Liver (tissue), 3 donors: ENCODE measurements around the gene GNB5.

Experiments
- FOXA2 ChIP-seq: IDR thresholded peaks from 2 replicates; pipeline ENCODE4 v1.6.1; 2016; ENCODE audit warnings: antibody characterized with exemption
- GABPA ChIP-seq, 2 donors: IDR thresholded peaks in 1 of 2; conservative IDR thresholded peaks in 1 of 2; 2 replicates each; pipeline ENCODE4 v1.6.1; 2016; ENCODE audit warnings: antibody characterized with exemption in 2 of 2, mild to moderate bottlenecking in 1 of 2, moderate library complexity in 1 of 2
- HNF4A ChIP-seq, 2 donors: conservative IDR thresholded peaks; 2 replicates each; pipeline ENCODE4 v1.6.1; 2016; ENCODE audit warnings: antibody characterized with exemption in 2 of 2, mild to moderate bottlenecking in 2 of 2
- JUND ChIP-seq, 2 donors: IDR thresholded peaks; 2 replicates each; pipeline ENCODE4 v1.6.1; 2016; ENCODE audit warnings: antibody characterized with exemption in 2 of 2
- RAD21 ChIP-seq, 2 donors: IDR thresholded peaks; 2 replicates each; pipeline ENCODE4 v1.6.1; 2016; ENCODE audit warnings: antibody characterized with exemption in 2 of 2, mild to moderate bottlenecking in 2 of 2
- RXRA ChIP-seq, 2 donors: IDR thresholded peaks; 2 replicates each; pipeline ENCODE4 v1.6.1; 2017 to 2018; ENCODE audit warnings: antibody characterized with exemption in 2 of 2, mild to moderate bottlenecking in 1 of 2
- SP1 ChIP-seq: IDR thresholded peaks from 2 replicates; pipeline ENCODE4 v1.6.1; 2018; ENCODE audit warnings: antibody characterized with exemption, mild to moderate bottlenecking
- TAF1 ChIP-seq: conservative IDR thresholded peaks from 2 replicates; pipeline ENCODE4 v1.6.1; 2016; ENCODE audit warnings: antibody characterized with exemption, mild to moderate bottlenecking
- YY1 ChIP-seq: IDR thresholded peaks from 2 replicates; pipeline ENCODE4 v1.6.1; 2016; ENCODE audit warnings: antibody characterized with exemption, mild to moderate bottlenecking
- TF ChIP-seq, protein P1 (sequence below): fragments of 150-350 bp; IDR thresholded peaks from 2 replicates; pipeline ENCODE4 v1.5.1; 2017; ENCODE audit warnings: improper control_type of control experiment, low read depth, low read length; ENCODE audit not compliant: missing input control
- TF ChIP-seq, protein P2 (sequence below): IDR thresholded peaks from 2 replicates; pipeline ENCODE4 v1.6.1; 2016; ENCODE audit warnings: antibody characterized with exemption
- TF ChIP-seq, protein P3 (sequence below): IDR thresholded peaks from 2 replicates; pipeline ENCODE4 v1.6.1; 2016; ENCODE audit warnings: antibody characterized with exemption
- TF ChIP-seq, protein P4 (sequence below): IDR thresholded peaks from 2 replicates; pipeline ENCODE4 v1.6.1; 2016; ENCODE audit warnings: antibody characterized with exemption
- TF ChIP-seq, protein P5 (sequence below): IDR thresholded peaks from 2 replicates; pipeline ENCODE4 v1.6.1; 2016; ENCODE audit warnings: antibody characterized with exemption, mild to moderate bottlenecking
- donor health status: healthy.
- donor health status: healthy.

DNA sequence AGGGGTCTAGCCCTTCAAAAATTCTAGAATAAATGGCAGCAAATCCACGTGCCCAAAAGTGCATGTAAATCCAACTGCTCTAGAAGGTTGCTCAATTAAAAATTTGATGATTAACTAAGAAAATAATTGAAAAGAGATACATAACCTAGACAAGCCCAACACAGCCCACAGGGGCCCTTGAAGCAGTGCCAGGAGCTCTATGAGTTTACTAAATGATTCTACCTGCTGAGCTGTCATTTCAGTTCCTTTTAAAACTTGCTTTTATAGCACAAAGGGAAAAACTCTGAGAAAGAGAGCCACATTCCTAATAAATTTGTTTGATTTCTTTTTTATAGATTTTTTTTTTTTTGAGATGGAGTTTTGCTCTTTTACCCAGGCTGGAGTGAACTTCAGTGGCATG, 38.9 kb upstream of the GNB5 start:
- TF ChIP-seq, protein P1, sequence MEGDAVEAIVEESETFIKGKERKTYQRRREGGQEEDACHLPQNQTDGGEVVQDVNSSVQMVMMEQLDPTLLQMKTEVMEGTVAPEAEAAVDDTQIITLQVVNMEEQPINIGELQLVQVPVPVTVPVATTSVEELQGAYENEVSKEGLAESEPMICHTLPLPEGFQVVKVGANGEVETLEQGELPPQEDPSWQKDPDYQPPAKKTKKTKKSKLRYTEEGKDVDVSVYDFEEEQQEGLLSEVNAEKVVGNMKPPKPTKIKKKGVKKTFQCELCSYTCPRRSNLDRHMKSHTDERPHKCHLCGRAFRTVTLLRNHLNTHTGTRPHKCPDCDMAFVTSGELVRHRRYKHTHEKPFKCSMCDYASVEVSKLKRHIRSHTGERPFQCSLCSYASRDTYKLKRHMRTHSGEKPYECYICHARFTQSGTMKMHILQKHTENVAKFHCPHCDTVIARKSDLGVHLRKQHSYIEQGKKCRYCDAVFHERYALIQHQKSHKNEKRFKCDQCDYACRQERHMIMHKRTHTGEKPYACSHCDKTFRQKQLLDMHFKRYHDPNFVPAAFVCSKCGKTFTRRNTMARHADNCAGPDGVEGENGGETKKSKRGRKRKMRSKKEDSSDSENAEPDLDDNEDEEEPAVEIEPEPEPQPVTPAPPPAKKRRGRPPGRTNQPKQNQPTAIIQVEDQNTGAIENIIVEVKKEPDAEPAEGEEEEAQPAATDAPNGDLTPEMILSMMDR, result no peak
- TF ChIP-seq JUND (IDR thresholded peaks at IDR 0.05) (no peak), YY1 (no peak), RAD21 (IDR thresholded peaks at IDR 0.05) (no peak), GABPA (IDR thresholded peaks at IDR 0.05 in 1 of 2, conservative IDR thresholded peaks at IDR 0.05 in 1 of 2) (no peak), RXRA (IDR thresholded peaks at IDR 0.05) (no peak), SP1 (no peak), HNF4A (conservative IDR thresholded peaks at IDR 0.05) (no peak), FOXA2 (no peak), TAF1 (no peak)
- TF ChIP-seq, protein P2, sequence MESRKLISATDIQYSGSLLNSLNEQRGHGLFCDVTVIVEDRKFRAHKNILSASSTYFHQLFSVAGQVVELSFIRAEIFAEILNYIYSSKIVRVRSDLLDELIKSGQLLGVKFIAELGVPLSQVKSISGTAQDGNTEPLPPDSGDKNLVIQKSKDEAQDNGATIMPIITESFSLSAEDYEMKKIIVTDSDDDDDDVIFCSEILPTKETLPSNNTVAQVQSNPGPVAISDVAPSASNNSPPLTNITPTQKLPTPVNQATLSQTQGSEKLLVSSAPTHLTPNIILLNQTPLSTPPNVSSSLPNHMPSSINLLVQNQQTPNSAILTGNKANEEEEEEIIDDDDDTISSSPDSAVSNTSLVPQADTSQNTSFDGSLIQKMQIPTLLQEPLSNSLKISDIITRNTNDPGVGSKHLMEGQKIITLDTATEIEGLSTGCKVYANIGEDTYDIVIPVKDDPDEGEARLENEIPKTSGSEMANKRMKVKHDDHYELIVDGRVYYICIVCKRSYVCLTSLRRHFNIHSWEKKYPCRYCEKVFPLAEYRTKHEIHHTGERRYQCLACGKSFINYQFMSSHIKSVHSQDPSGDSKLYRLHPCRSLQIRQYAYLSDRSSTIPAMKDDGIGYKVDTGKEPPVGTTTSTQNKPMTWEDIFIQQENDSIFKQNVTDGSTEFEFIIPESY, result no peak
- TF ChIP-seq, protein P3, sequence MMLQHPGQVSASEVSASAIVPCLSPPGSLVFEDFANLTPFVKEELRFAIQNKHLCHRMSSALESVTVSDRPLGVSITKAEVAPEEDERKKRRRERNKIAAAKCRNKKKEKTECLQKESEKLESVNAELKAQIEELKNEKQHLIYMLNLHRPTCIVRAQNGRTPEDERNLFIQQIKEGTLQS, result no peak
- TF ChIP-seq, protein P4, sequence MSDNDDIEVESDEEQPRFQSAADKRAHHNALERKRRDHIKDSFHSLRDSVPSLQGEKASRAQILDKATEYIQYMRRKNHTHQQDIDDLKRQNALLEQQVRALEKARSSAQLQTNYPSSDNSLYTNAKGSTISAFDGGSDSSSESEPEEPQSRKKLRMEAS, result no peak
- TF ChIP-seq, protein P5, sequence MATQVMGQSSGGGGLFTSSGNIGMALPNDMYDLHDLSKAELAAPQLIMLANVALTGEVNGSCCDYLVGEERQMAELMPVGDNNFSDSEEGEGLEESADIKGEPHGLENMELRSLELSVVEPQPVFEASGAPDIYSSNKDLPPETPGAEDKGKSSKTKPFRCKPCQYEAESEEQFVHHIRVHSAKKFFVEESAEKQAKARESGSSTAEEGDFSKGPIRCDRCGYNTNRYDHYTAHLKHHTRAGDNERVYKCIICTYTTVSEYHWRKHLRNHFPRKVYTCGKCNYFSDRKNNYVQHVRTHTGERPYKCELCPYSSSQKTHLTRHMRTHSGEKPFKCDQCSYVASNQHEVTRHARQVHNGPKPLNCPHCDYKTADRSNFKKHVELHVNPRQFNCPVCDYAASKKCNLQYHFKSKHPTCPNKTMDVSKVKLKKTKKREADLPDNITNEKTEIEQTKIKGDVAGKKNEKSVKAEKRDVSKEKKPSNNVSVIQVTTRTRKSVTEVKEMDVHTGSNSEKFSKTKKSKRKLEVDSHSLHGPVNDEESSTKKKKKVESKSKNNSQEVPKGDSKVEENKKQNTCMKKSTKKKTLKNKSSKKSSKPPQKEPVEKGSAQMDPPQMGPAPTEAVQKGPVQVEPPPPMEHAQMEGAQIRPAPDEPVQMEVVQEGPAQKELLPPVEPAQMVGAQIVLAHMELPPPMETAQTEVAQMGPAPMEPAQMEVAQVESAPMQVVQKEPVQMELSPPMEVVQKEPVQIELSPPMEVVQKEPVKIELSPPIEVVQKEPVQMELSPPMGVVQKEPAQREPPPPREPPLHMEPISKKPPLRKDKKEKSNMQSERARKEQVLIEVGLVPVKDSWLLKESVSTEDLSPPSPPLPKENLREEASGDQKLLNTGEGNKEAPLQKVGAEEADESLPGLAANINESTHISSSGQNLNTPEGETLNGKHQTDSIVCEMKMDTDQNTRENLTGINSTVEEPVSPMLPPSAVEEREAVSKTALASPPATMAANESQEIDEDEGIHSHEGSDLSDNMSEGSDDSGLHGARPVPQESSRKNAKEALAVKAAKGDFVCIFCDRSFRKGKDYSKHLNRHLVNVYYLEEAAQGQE, result no peak
